NCI-H1105 treated with DMSO at 0.1 percent for 48 hours (cell line): ENCODE data around the gene CYB561.
"Not testable (repeated sequence)": the region's sequence is repeated elsewhere in the genome, so short reads cannot be mapped to it uniquely, and the experiment has no call there.

Experiments
- DNase-seq: peaks from one replicate; lab custom pipeline; 2025; lab: John Stamatoyannopoulos, UW

The CYB561 gene

GRCh38 chr17:63479495-63480184, 33.5 kb upstream of the CYB561 start:
- no peak for DNase-seq

- DNase-seq = peak; percentile 28
Measured at GRCh38 chr17:63478814-63479494, 32.8 kb upstream of the CYB561 start.

- peak; percentile 23 for DNase-seq
Measured at GRCh38 chr17:63477480-63478440, 31.7 kb upstream of the CYB561 start.

GRCh38 chr17:63476854-63477479, 30.9 kb upstream of the CYB561 start, which contains the start of gene ACE:
TSS of gene ACE (plus strand) at chr17:63477061. CDS start at chr17:63477095, 34 bp downstream.
- DNase-seq = peak; percentile 71

GRCh38 chr17:63476459-63476853, 30.4 kb upstream of the CYB561 start:
- peak; percentile 68 for DNase-seq

GRCh38 chr17:63475491-63476412, 29.6 kb upstream of the CYB561 start:
- no peak for DNase-seq

GRCh38 chr17:63474586-63475460, 28.7 kb upstream of the CYB561 start:
- DNase-seq = no peak

GRCh38 chr17:63474174-63474573, 28.1 kb upstream of the CYB561 start:
- DNase-seq = no peak

GRCh38 chr17:63468099-63468498, 22.0 kb upstream of the CYB561 start:
- DNase-seq = not testable (repeated sequence)

- no peak for DNase-seq
Measured at GRCh38 chr17:63464691-63465236, 18.7 kb upstream of the CYB561 start.

- no peak for DNase-seq
Measured at GRCh38 chr17:63463771-63464170, 17.7 kb upstream of the CYB561 start.

GRCh38 chr17:63460018-63460417, 13.9 kb upstream of the CYB561 start:
- DNase-seq = no peak

- DNase-seq = no peak
Measured at GRCh38 chr17:63458478-63458877, 12.4 kb upstream of the CYB561 start.

- DNase-seq = no peak
Measured at GRCh38 chr17:63455417-63455816, 9.3 kb upstream of the CYB561 start.

GRCh38 chr17:63454915-63455314, 8.8 kb upstream of the CYB561 start:
- DNase-seq = no peak

- not testable (repeated sequence) for DNase-seq
Measured at GRCh38 chr17:63454357-63454756, 8.3 kb upstream of the CYB561 start.

- no peak for DNase-seq
Measured at GRCh38 chr17:63452962-63453551, 7.0 kb upstream of the CYB561 start.

- no peak for DNase-seq
Measured at GRCh38 chr17:63452046-63452961, 6.2 kb upstream of the CYB561 start.
